ENCODE measurements around the gene UBE4A.
A peak's percentile ranks its signal among the peaks of the same experiment; 100 is the strongest.

The UBE4A gene

GRCh38 chr11:118441770-118442275, 82.4 kb downstream of the UBE4A start:
- Histone ChIP-seq H3K9me3 (ENCODE audit: low read length) (no peaks in the 10 kb centered on the region), H3K79me2 (ENCODE audit: insufficient read depth, low read length) (peaks cover 91% of the 10 kb centered on the region), H3K27ac (ENCODE audit: low read depth, low read length, poor library complexity, severe bottlenecking) (no peak overlapping the region), H2AFZ (ENCODE audit: low read length) (no peak overlapping the region), H3K4me1 (ENCODE audit: insufficient read depth, low read length, severe bottlenecking) (peaks cover 60% of the 10 kb centered on the region), H3K9me2 (ENCODE audit: low read depth, low read length) (no peaks in the 10 kb centered on the region), H3K9ac (ENCODE audit: low read length) (no peak overlapping the region; the same call in 1 of the 2 replicates), H3K4me2 (ENCODE audit: low read length) (peak overlapping the region; percentile 32), H3K4me3 (ENCODE audit: low read depth, low read length, poor library complexity, severe bottlenecking) (no peak overlapping the region), H4K20me1 (ENCODE audit: insufficient read depth, low read length) (no peaks in the 10 kb centered on the region), H3K27me3 (ENCODE audit: insufficient read depth, low read length) (no peaks in the 10 kb centered on the region), H3F3A (ENCODE audit: insufficient read depth, low read length) (no peaks in the 10 kb centered on the region), H3K36me3 (ENCODE audit: insufficient read depth, low read length) (peaks cover 12% of the 10 kb centered on the region)
- no peak for TF ChIP-seq CTCF (IDR thresholded peaks at IDR 0.05; ENCODE audit: low read length)
- no peak for TF ChIP-seq EZH2 (IDR thresholded peaks at IDR 0.05; ENCODE audit: borderline replicate concordance, low read length)

GRCh38 chr11:118442301-118442700, 82.9 kb downstream of the UBE4A start:
- no peak for TF ChIP-seq CTCF (IDR thresholded peaks at IDR 0.05; ENCODE audit: low read length)
- TF ChIP-seq EZH2 (IDR thresholded peaks at IDR 0.05; ENCODE audit: borderline replicate concordance, low read length), result no peak
- Histone ChIP-seq H3K27ac (ENCODE audit: low read depth, low read length, poor library complexity, severe bottlenecking) (no peak overlapping the region), H3K9me3 (ENCODE audit: low read length) (no peaks in the 10 kb centered on the region), H3K79me2 (ENCODE audit: insufficient read depth, low read length) (peaks cover 91% of the 10 kb centered on the region), H3K36me3 (ENCODE audit: insufficient read depth, low read length) (peaks cover 16% of the 10 kb centered on the region), H4K20me1 (ENCODE audit: insufficient read depth, low read length) (no peaks in the 10 kb centered on the region), H2AFZ (ENCODE audit: low read length) (no peak overlapping the region), H3K9ac (ENCODE audit: low read length) (no peak overlapping the region; the same call in 1 of the 2 replicates), H3K4me1 (ENCODE audit: insufficient read depth, low read length, severe bottlenecking) (peaks cover 60% of the 10 kb centered on the region), H3K4me2 (ENCODE audit: low read length) (peak overlapping the region; percentile 32), H3K27me3 (ENCODE audit: insufficient read depth, low read length) (no peaks in the 10 kb centered on the region), H3K4me3 (ENCODE audit: low read depth, low read length, poor library complexity, severe bottlenecking) (no peak overlapping the region), H3K9me2 (ENCODE audit: low read depth, low read length) (no peaks in the 10 kb centered on the region), H3F3A (ENCODE audit: insufficient read depth, low read length) (no peaks in the 10 kb centered on the region)

GRCh38 chr11:118442908-118443589, 83.6 kb downstream of the UBE4A start:
- Histone ChIP-seq H3K9ac (ENCODE audit: low read length) (no peak overlapping the region), H3K27ac (ENCODE audit: low read depth, low read length, poor library complexity, severe bottlenecking) (no peak overlapping the region), H3K27me3 (ENCODE audit: insufficient read depth, low read length) (no peaks in the 10 kb centered on the region), H3K9me3 (ENCODE audit: low read length) (no peaks in the 10 kb centered on the region), H4K20me1 (ENCODE audit: insufficient read depth, low read length) (no peaks in the 10 kb centered on the region), H3K79me2 (ENCODE audit: insufficient read depth, low read length) (peaks cover 91% of the 10 kb centered on the region), H3F3A (ENCODE audit: insufficient read depth, low read length) (no peaks in the 10 kb centered on the region), H3K4me1 (ENCODE audit: insufficient read depth, low read length, severe bottlenecking) (peaks cover 57% of the 10 kb centered on the region), H3K36me3 (ENCODE audit: insufficient read depth, low read length) (peaks cover 20% of the 10 kb centered on the region), H3K9me2 (ENCODE audit: low read depth, low read length) (no peaks in the 10 kb centered on the region), H2AFZ (ENCODE audit: low read length) (no peak overlapping the region), H3K4me2 (ENCODE audit: low read length) (no peak overlapping the region), H3K4me3 (ENCODE audit: low read depth, low read length, poor library complexity, severe bottlenecking) (no peak overlapping the region)
- TF ChIP-seq EZH2 (IDR thresholded peaks at IDR 0.05; ENCODE audit: borderline replicate concordance, low read length) (no peak), CTCF (IDR thresholded peaks at IDR 0.05; ENCODE audit: low read length) (no peak)

Measured in OCI-LY1 (cell line).